Thymus (tissue), 11 donors: Measurements from ENCODE around the gene PEPD. TPM values are rescaled to one million over a fixed set of nuclear protein-coding genes. Genes with fewer than 3 reads are reported as not detected.

Experiments
- DNase-seq, 9 donors: peaks; one replicate each; pipeline ENCODE4 v3.0.0-alpha.2; 2013; ENCODE audit warnings: low spot score in 9 of 9, low read depth in 6 of 9, missing footprints in 1 of 9
- H3K27ac ChIP-seq, 2 donors: one replicate each; pipeline ENCODE4 v1.5.1; 2013; ENCODE audit warnings: control low read depth in 1 of 2, low read depth in 1 of 2, low read length in 1 of 2, mild to moderate bottlenecking in 1 of 2, moderate library complexity in 1 of 2
- H3K27me3 ChIP-seq, 2 donors: one replicate each; pipeline ENCODE4 v1.5.1; 2013; ENCODE audit warnings: low read length in 1 of 2; ENCODE audit not compliant: control insufficient read depth in 2 of 2, insufficient read depth in 1 of 2
- H3K36me3 ChIP-seq, 2 donors: one replicate each; pipeline ENCODE4 v1.5.1; 2013; ENCODE audit warnings: low read length in 1 of 2, mild to moderate bottlenecking in 1 of 2, moderate library complexity in 1 of 2; ENCODE audit not compliant: control insufficient read depth in 2 of 2, insufficient read depth in 2 of 2
- H3K4me1 ChIP-seq, 2 donors: one replicate each; pipeline ENCODE4 v1.5.1; 2013; ENCODE audit warnings: low read length in 2 of 2; ENCODE audit not compliant: control insufficient read depth in 2 of 2, insufficient read depth in 2 of 2
- H3K4me3 ChIP-seq, 2 donors: one replicate each; pipeline ENCODE4 v1.5.1; 2013; ENCODE audit warnings: low read length in 2 of 2, control low read depth in 1 of 2, mild to moderate bottlenecking in 1 of 2
- H3K9me3 ChIP-seq, 2 donors: one replicate each; pipeline ENCODE4 v1.5.1; 2013; ENCODE audit warnings: low read length in 1 of 2, mild to moderate bottlenecking in 1 of 2; ENCODE audit not compliant: control insufficient read depth in 2 of 2, insufficient read depth in 1 of 2
- WGBS: extraction: QIAGEN DNeasy Blood & Tissue Kit; methylation state at CpG from one replicate; pipeline ENCODE4 v1.1.7; 2013; 5-methylcytosine and 5-hydroxymethylcytosine counted together
- polyA plus RNA-seq: library from polyadenylated mRNA; stranded (reverse); fragments of 200-250 nt; gene quantifications from one replicate; pipeline ENCODE4 v1.2.3, GENCODE V29; 2013
- total RNA-seq: library from RNA; stranded (reverse); fragments of 120-200 nt; gene quantifications from one replicate; pipeline ENCODE4 v1.2.4, GENCODE V29; 2013
- donor health status: healthy.

The PEPD gene
- total and polyA plus RNA-seq, 2 donors = 24.7 to 42.4 TPM

- Histone ChIP-seq H3K4me3 (no peak overlapping the region), H3K4me1 (no peaks in the 10 kb centered on the region), H3K36me3 (peaks cover 0 to 35% of the 10 kb centered on the region in 2 donors), H3K27ac (no peak overlapping the region), H3K27me3 (no peaks in the 10 kb centered on the region), H3K9me3 (no peaks in the 10 kb centered on the region)
- DNase-seq = no peak
- 98% methylated on average over 13 of the region's 13 CpGs for WGBS
Measured at GRCh38 chr19:33388231-33388724, 133.3 kb downstream of the PEPD start.

GRCh38 chr19:33387351-33388230 lies 134.0 kb downstream of the PEPD start:
- Histone ChIP-seq H3K27me3 (no peaks in the 10 kb centered on the region), H3K4me3 (no peak overlapping the region), H3K4me1 (no peaks in the 10 kb centered on the region), H3K36me3 (peaks cover 0 to 35% of the 10 kb centered on the region in 2 donors), H3K27ac (no peak overlapping the region), H3K9me3 (no peaks in the 10 kb centered on the region)
- WGBS = 98% methylated on average over 39 of the region's 39 CpGs
- DNase-seq = no peak

- Histone ChIP-seq H3K4me3 (no peak overlapping the region), H3K27ac (no peak overlapping the region), H3K4me1 (no peaks in the 10 kb centered on the region), H3K27me3 (no peaks in the 10 kb centered on the region), H3K36me3 (peaks cover under 1 to 35% of the 10 kb centered on the region in 2 donors), H3K9me3 (no peaks in the 10 kb centered on the region)
- no peak for DNase-seq
- WGBS = 90% methylated on average over 15 of the region's 15 CpGs
Measured at GRCh38 chr19:33386361-33386858, 135.2 kb downstream of the PEPD start.

- no peak overlapping the region for H3K4me3 ChIP-seq
- no peak overlapping the region for H3K27ac ChIP-seq
- DNase-seq = no peak
- H3K27me3 ChIP-seq = no peaks in the 10 kb centered on the region
- H3K36me3 ChIP-seq = peaks cover 3 to 32% of the 10 kb centered on the region in 2 donors
- H3K9me3 ChIP-seq = no peaks in the 10 kb centered on the region
- 81% methylated on average over 6 of the region's 6 CpGs for WGBS
- no peaks in the 10 kb centered on the region for H3K4me1 ChIP-seq
Measured at GRCh38 chr19:33385956-33386355, 135.6 kb downstream of the PEPD start.

GRCh38 chr19:33384983-33385382 lies 136.6 kb downstream of the PEPD start:
- Histone ChIP-seq H3K9me3 (no peaks in the 10 kb centered on the region), H3K4me3 (no peak overlapping the region), H3K4me1 (no peaks in the 10 kb centered on the region), H3K27ac (no peak overlapping the region), H3K27me3 (no peaks in the 10 kb centered on the region), H3K36me3 (peaks cover 3 to 29% of the 10 kb centered on the region in 2 donors)
- DNase-seq = no peak
- 99% methylated on average over 8 of the region's 8 CpGs for WGBS

GRCh38 chr19:33383720-33384292 lies 137.8 kb downstream of the PEPD start:
- DNase-seq = no peak
- H3K27me3 ChIP-seq = no peaks in the 10 kb centered on the region
- 93% methylated on average over 13 of the region's 13 CpGs for WGBS
- peaks cover 8 to 25% of the 10 kb centered on the region in 2 donors for H3K36me3 ChIP-seq
- H3K9me3 ChIP-seq = no peaks in the 10 kb centered on the region
- H3K4me1 ChIP-seq = no peaks in the 10 kb centered on the region
- no peak overlapping the region for H3K4me3 ChIP-seq
- no peak overlapping the region for H3K27ac ChIP-seq

- Histone ChIP-seq H3K36me3 (peaks cover 8 to 21% of the 10 kb centered on the region in 2 donors), H3K4me3 (no peak overlapping the region), H3K27me3 (no peaks in the 10 kb centered on the region), H3K27ac (no peak overlapping the region), H3K4me1 (peaks cover 3 to 4% of the 10 kb centered on the region in 2 donors), H3K9me3 (no peaks in the 10 kb centered on the region)
- DNase-seq = no peak
- 99% methylated on average over 4 of the region's 4 CpGs for WGBS
Measured at GRCh38 chr19:33382982-33383381, 138.6 kb downstream of the PEPD start.

GRCh38 chr19:33382006-33382405 lies 139.6 kb downstream of the PEPD start:
- H3K9me3 ChIP-seq = no peaks in the 10 kb centered on the region
- H3K36me3 ChIP-seq = peaks cover 8 to 21% of the 10 kb centered on the region in 2 donors
- H3K4me3 ChIP-seq = no peak overlapping the region
- no peak overlapping the region for H3K27ac ChIP-seq
- H3K4me1 ChIP-seq = peaks cover 3 to 4% of the 10 kb centered on the region in 2 donors
- H3K27me3 ChIP-seq = no peaks in the 10 kb centered on the region
- DNase-seq = no peak
- 97% methylated on average over 4 of the region's 4 CpGs for WGBS

- H3K27ac ChIP-seq = no peak overlapping the region
- no peaks in the 10 kb centered on the region for H3K9me3 ChIP-seq
- WGBS = 83% methylated on average over 4 of the region's 4 CpGs
- peaks cover 8 to 16% of the 10 kb centered on the region in 2 donors for H3K36me3 ChIP-seq
- no peak overlapping the region for H3K4me3 ChIP-seq
- peaks cover 3 to 4% of the 10 kb centered on the region in 2 donors for H3K4me1 ChIP-seq
- DNase-seq = no peak
- no peaks in the 10 kb centered on the region for H3K27me3 ChIP-seq
Measured at GRCh38 chr19:33381101-33381500, 140.5 kb downstream of the PEPD start.
